BE2C (cell line): ENCODE measurements around the gene IL10RA.

Experiments used
- DNase-seq: peaks from one replicate; pipeline ENCODE4 v3.0.0-alpha.2; 2020
- H3K27me3 ChIP-seq: fragments of 250-450 bp; sonication (Bioruptor Pico); 2 replicates; pipeline ENCODE4 v1.5.1; 2020; ENCODE audit warnings: mild to moderate bottlenecking
- H3K36me3 ChIP-seq: fragments of 250-450 bp; sonication (Bioruptor Pico); 2 replicates; pipeline ENCODE4 v1.5.1; 2020; ENCODE audit warnings: mild to moderate bottlenecking
- H3K4me1 ChIP-seq: fragments of 250-450 bp; sonication (Bioruptor Pico); 2 replicates; pipeline ENCODE4 v1.5.1; 2020
- H3K4me3 ChIP-seq: 2 replicates; pipeline ENCODE4 v1.5.1; 2011; ENCODE audit warnings: low read depth, low read length
- H3K9me3 ChIP-seq: fragments of 250-450 bp; sonication (Bioruptor Pico); 2 replicates; pipeline ENCODE4 v1.5.1; 2020
- TF ChIP-seq, protein P1 (sequence below): IDR thresholded peaks from 2 replicates; pipeline ENCODE4 v1.5.1; 2012; ENCODE audit warnings: mild to moderate bottlenecking, low read depth, low read length

Gene IL10RA

DNA sequence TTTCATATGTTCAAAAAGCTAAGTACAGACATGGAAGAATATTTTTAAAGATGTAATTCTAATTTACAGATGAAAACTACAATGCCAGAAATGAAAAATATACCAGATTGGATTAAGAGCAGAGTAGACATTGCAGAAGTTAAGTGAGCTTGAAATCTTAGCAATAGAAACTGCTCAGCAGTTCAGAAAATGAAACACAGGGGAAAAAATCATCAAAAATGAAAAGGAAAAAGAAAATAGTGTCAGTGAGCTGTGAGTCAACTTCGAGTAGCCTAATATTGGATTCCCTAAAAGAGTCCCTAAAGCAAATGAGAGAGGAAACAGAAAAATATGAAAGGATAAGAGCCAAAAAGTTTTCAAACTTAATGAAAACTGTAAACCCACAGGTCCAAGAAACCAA is 25.8 kb upstream of the IL10RA start:
- H3K4me1 ChIP-seq: no peaks in the 10 kb centered on the region
- TF ChIP-seq, protein P1, sequence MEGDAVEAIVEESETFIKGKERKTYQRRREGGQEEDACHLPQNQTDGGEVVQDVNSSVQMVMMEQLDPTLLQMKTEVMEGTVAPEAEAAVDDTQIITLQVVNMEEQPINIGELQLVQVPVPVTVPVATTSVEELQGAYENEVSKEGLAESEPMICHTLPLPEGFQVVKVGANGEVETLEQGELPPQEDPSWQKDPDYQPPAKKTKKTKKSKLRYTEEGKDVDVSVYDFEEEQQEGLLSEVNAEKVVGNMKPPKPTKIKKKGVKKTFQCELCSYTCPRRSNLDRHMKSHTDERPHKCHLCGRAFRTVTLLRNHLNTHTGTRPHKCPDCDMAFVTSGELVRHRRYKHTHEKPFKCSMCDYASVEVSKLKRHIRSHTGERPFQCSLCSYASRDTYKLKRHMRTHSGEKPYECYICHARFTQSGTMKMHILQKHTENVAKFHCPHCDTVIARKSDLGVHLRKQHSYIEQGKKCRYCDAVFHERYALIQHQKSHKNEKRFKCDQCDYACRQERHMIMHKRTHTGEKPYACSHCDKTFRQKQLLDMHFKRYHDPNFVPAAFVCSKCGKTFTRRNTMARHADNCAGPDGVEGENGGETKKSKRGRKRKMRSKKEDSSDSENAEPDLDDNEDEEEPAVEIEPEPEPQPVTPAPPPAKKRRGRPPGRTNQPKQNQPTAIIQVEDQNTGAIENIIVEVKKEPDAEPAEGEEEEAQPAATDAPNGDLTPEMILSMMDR: no peak
- DNase-seq: no peak
- no peaks in the 10 kb centered on the region for H3K9me3 ChIP-seq
- H3K36me3 ChIP-seq: no peaks in the 10 kb centered on the region
- no peak overlapping the region for H3K4me3 ChIP-seq
- H3K27me3 ChIP-seq: peaks cover 12% of the 10 kb centered on the region; the same call in 1 of the 2 replicates

- TF ChIP-seq, protein P1: no peak
- H3K36me3 ChIP-seq: no peaks in the 10 kb centered on the region
- H3K4me3 ChIP-seq: no peak overlapping the region
- no peak for DNase-seq
- peaks cover 9% of the 10 kb centered on the region for H3K27me3 ChIP-seq
- H3K9me3 ChIP-seq: no peaks in the 10 kb centered on the region
- H3K4me1 ChIP-seq: no peaks in the 10 kb centered on the region
These were observed 24.3 kb upstream of the IL10RA start for GRCh38 chr11:117961896-117962295.

GRCh38 chr11:117962826-117963225 is 23.4 kb upstream of the IL10RA start:
- no peak overlapping the region for H3K4me3 ChIP-seq
- peaks cover 4% of the 10 kb centered on the region for H3K27me3 ChIP-seq
- H3K36me3 ChIP-seq: no peaks in the 10 kb centered on the region
- H3K4me1 ChIP-seq: no peaks in the 10 kb centered on the region
- no peak for DNase-seq
- no peaks in the 10 kb centered on the region for H3K9me3 ChIP-seq
- TF ChIP-seq, protein P1: no peak

- peaks cover 6% of the 10 kb centered on the region for H3K27me3 ChIP-seq
- H3K4me3 ChIP-seq: no peak overlapping the region
- H3K9me3 ChIP-seq: no peaks in the 10 kb centered on the region
- DNase-seq: no peak
- H3K4me1 ChIP-seq: no peaks in the 10 kb centered on the region
- TF ChIP-seq, protein P1: no peak
- H3K36me3 ChIP-seq: no peaks in the 10 kb centered on the region
These were observed 19.3 kb upstream of the IL10RA start for GRCh38 chr11:117966908-117967307.

GRCh38 chr11:117969160-117969991 is 16.8 kb upstream of the IL10RA start:
- TF ChIP-seq, protein P1: no peak

DNA sequence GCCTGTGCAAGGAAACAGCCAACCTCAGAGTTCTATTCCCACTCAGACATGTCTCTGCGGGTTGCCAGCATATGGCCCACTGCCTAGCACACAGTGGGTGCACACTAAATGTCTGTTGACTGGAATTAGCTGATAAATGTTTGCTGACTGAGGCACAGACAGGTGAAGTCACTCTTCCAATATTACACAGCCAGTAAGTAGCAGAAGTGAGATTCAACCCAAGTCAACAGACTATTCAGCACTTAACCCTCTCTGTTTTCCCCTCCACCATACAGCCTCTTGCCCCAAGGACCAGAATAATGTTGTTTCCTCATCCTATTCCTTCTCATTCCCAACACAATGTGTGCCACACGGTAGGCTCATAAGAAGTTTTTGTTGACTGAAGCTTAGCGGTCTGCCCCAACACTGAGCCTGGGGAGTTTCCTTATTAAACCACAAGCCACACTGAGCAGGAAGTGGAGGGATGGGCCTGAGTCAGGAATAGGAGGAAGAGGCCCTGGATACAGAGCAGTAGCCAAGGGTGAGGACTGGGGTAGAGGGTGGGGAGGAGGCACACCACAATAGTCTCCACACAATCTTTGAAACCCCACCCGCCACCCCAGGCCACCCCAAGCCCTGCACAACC is 15.7 kb upstream of the IL10RA start:
- TF ChIP-seq, protein P1: no peak
- no peak for DNase-seq
- no peaks in the 10 kb centered on the region for H3K4me1 ChIP-seq
- H3K27me3 ChIP-seq: peaks cover 6% of the 10 kb centered on the region
- H3K36me3 ChIP-seq: no peaks in the 10 kb centered on the region
- no peaks in the 10 kb centered on the region for H3K9me3 ChIP-seq
- H3K4me3 ChIP-seq: no peak overlapping the region

More at GRCh38 chr11:117969160-117969991, 16.8 kb upstream of the IL10RA start:
- peaks cover 6% of the 10 kb centered on the region for H3K27me3 ChIP-seq
- no peaks in the 10 kb centered on the region for H3K4me1 ChIP-seq
- H3K36me3 ChIP-seq: no peaks in the 10 kb centered on the region
- no peak for DNase-seq
- H3K4me3 ChIP-seq: no peak overlapping the region
- no peaks in the 10 kb centered on the region for H3K9me3 ChIP-seq
